DND-41 (cell line): ENCODE results near the gene TRO.

ENCODE experiments used
- CTCF ChIP-seq: IDR thresholded peaks from 2 replicates; pipeline ENCODE4 v1.5.1; 2012; ENCODE audit warnings: borderline replicate concordance, low read length, moderate library complexity, mild to moderate bottlenecking; ENCODE audit not compliant: poor library complexity, severe bottlenecking; ENCODE audit errors: extremely low read depth
- EZH2 ChIP-seq: IDR thresholded peaks from 3 replicates; pipeline ENCODE4 v1.6.1; 2012; ENCODE audit warnings: borderline replicate concordance, low read depth, mild to moderate bottlenecking, moderate library complexity, low read length, inconsistent platforms; ENCODE audit not compliant: severe bottlenecking

- TF ChIP-seq CTCF, result no peak
- TF ChIP-seq EZH2, result no peak
Measured at GRCh38 chrX:54934890-54935289, 14.3 kb downstream of the TRO start.
